ENCODE data around the gene S100PBP.

S100PBP gene

GRCh38 chr1:32888677-32889420, 71.4 kb downstream of the S100PBP start:
- DNase-seq, result no peak

GRCh38 chr1:32889731-32890278, 72.4 kb downstream of the S100PBP start:
- DNase-seq, result no peak

GRCh38 chr1:32890516-32891240, 73.2 kb downstream of the S100PBP start:
- DNase-seq, result no peak

DNA sequence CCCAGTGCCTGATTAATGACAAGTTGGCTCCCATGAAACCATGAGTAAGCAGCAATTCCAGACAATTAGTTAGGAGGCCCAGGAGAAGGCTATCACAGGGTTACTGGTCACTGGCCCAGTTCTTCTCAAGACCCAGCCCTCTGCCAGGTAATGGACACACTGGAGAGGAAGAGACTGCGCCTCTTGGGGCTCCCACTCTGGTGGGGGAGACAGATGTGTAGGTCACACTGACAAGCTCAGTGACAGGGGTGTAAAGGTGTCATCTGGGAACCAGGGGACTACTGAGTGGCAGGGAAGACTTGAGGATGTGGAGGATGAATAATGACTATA, 73.8 kb downstream of the S100PBP start:
- DNase-seq, result no peak

DNA sequence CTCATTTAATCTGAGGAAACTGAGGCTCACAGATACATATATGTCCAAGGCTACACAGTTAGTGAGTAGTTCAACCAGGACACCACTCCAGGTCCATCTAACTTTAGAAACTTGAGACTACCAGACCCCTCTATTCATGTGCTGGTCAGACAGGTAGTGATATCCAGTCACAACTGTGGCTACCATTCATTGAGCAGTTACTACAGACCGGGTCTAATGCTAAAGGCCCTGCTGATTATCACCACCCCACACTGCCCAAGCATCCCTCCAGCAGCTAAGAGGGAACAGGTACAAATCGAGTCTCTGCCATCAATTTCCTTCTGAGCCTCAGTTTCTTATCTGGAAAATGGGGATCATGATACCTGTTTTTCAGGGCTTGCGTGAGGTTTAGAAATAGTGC, 74.2 kb downstream of the S100PBP start:
- DNase-seq, result no peak

DNA sequence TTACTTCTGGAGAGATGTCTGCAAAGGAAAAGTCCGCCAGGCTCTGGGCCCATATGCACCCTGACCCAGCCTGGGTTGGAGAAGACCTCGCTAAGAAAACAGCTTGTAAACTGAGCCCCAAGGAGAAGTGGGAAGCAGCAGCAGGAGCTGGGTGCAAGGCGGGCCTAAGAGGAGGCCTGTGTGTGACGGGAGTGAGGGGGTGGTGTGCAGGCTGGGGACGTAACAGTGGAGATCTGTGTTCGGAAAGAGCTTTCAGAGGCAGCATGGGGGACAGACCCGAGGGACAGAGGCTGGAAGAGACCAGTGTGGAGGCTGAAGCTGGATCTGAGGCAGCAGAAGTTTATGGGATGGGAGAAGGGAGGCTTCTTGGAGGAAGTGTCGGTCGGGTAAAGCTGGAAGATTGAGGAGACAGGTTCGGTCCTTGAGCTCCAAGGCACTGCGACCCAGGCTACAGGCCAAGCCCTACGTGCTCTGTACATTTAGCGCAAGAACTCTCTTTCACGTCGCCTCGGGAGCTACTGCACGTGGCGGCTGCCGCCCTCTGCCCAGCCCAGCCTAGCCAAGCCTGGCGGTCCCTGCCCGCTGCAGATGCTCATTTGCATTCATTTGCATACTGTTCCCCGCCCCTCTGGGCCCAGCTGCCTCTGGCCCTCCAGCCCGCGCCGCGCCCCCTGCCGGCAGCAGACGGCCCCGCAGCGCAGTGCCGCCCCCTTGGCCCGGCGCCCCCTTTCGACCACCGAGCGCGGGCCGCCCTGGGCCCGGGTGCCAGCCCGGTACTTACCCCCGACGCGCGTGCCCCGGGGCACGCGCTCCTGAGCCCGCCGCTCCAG, 75.1 kb downstream of the S100PBP start:
- DNase-seq, result no peak

DNA sequence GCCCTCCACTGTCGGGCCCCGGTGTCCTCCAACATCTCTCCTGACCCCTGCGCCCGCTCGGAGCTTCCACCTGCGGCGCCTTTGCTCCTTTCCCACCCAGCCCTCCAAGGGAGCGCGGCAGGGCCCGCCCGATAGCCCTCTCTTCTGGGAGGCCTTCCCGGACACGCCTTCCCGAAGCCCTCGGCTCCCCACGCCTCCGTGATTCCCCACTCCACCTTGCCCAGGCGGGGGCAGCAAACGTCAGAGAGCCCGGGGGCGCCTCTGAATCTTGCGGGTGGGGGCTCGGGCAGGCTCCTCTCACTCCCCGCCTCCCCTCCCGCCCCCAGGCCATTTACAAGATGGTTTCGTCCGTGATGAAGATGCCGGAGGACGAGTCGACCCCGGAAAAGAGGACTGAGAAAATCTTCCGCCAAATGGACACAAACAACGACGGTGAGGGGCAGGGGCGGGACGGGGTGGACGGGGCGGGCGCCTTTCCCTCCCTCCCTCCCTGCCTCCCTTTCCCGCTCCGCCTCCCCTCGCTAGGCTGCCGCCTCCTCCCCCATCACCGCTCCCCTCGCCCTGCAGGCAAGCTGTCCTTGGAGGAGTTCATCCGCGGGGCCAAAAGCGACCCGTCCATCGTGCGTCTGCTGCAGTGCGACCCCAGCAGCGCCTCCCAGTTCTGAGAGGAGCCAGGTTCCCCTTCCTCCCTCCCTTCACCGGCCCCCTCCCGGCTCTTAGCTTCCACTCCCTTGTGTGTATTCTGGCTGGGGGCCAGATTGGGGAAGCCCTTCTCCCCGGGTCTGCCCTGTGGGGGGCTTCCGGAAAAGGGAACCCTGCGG, 76.0 kb downstream of the S100PBP start:
- no peak for DNase-seq

- DNase-seq, result no peak
These were observed 76.7 kb downstream of the S100PBP start for GRCh38 chr1:32894019-32894600.

DNA sequence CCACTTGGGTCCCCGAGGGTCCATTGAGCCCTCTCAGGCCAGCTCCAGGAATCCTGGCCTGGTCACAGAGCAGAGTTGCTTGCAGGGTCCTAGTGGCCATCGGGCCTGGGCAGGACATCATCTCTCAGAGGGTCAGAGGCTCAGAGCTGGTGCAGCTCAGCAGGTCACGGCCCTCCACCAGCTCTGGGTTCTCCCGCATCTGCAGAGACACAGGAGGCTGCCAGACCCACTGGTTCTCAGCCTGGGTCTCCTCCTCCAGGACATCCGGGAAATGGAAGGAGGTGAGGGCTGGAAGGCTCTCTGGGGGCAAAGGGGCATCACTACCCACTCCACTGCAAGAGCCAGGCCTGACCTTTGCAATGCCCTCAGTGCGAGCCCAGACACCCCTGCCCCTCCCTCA, 77.2 kb downstream of the S100PBP start:
- no peak for DNase-seq

GRCh38 chr1:32895325-32896215, 78.1 kb downstream of the S100PBP start:
- no peak for DNase-seq

DNA sequence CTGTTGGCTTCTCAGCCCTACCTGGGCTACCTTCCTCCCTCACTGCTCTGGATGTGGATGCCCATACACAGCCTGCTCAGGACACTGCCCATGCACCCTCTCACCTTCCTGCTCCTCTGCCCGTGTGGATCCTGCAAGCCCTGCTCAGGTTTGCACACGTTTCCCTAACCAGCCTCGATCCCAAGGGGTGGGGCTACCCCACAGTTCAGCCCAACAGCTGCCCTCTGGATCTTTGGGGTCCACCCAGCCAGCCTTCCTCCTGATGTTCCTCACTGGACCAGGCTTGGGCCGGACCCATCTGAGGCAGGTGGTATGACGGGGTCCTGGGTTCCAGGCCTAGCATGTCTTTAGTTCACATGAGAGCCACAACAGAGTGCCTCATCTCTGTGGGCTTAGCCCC, 79.0 kb downstream of the S100PBP start:
- no peak for DNase-seq

DNA sequence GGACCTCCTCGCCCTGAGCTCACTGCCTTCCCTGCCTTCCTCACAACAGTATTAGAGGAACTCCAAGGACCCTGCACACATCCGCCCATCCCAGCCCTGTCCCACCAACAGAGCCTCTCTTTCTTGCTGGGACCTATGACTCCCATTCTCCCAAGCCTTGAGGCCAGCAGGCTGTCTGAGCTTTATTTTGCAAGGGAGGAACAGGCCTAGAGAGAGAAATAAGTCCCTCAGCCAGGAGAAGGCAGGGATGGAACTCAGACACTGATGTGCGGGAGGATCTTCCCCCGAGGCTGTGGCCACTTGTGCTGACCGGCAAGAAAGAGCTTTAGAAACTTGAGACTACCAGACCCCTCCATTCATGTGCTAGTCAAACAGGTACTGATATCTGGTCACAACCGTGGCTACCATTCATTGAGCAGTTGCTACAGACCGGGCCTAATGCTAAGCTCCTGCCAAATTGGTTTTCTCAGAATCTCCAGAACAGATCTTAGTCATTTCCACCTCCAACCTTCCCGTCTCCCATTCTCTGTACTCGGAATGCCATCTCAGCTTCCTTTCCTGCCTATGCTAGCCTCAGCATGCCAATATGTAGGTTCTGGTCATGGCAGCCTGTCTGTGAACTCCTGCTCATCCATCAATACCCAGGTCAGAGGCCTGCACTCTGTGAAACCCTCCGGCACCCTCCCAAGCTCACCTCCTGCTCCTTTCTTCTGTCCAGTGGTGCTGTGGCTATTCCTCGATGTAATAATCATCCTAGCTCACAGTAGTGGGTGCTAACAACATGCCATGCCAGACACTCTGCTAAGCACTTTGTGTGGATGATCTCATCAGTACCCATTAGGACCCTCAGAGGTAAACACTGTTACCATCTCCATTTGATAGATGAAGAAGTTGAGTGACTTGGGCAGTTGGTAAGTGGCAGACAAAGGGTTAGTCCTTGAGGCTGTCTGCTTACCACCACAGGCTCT, 79.9 kb downstream of the S100PBP start:
- DNase-seq, result no peak

- no peak for DNase-seq
These were observed 80.6 kb downstream of the S100PBP start for GRCh38 chr1:32898056-32898455.

- no peak for DNase-seq
These were observed 81.5 kb downstream of the S100PBP start for GRCh38 chr1:32898958-32899357.

DNA sequence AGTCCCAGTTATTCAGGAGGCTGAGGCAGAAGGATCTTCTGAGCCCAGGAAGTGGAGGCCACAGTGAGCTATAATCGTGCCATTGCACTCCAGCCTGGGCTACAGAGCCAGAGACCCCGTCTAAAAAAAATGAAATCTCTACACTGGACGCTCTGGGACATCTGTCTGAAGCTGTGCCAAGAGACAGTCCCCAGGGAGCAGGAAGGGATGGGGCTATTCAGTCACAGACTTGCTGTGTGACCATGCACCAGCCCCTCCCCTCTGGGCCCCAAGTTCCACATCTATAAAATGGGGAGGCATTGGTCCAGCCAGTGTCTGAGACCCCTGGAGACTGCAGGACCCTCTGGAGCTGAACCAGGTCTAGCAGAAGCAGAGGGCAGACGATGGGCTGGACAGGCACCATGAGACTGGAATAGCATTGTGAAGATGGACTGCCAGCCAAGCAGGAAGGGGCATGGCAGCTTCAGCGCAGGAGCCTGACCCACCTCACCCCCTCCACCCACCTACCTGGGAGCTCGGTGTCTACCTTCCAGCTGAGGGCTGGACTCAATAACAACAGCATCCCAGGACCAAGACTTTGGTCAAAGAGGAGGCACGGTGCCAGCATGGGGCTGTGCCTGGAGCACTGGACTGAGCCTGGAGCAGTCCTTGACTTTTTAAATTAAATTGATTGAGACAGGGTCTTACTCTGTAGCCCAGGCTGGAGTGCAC, 82.3 kb downstream of the S100PBP start:
- no peak for DNase-seq

- no peak for DNase-seq
These were observed 83.0 kb downstream of the S100PBP start for GRCh38 chr1:32900371-32900955.

DNA sequence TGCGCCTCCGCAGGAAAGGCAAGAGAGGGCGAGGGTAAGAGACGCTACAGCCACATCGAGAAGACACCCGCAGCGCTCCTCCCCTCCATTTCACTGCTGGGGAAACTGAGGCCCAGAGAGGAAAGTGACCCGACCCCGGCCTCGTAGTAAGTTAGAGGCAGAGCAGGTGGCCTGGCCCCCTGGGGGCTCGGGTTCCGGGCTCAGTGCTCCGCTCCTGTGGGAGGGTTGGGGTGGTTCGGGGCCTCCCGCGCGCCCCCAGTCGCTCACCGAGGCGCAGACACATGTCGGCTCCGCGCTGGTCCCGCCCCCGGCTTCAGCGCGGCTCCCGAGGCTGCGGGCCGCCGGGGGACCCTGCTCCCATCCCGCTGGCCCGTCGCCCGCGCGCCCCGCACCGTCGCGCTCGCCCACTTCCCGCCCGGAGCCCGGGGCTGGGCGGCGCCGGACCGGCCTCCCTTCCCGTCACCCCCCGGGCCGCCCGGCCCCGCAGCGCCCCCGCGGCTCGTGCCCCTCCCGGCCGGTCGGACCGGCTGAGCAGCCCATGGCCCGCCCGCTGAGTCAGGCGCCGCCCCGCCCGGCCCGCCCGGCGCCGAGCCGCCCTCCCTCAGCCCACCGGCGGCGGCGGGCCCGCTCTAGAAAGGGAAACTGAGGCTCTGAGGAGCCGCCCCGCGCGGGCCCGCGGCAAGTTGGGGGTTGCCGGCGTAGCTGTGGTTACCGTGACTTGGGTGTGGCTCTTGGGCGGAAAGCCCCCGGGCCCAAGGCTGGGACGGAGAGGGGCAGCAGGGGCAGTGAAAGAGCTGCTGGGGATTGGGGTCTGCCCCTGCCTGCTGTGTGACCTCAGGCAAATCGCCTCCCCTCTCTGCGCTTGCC, 83.7 kb downstream of the S100PBP start, which contains the start of gene TMEM54:
TSS of gene TMEM54 (minus strand) at position 434 of the 867 bp plus-strand sequence. CDS start at position 283, 151 bp downstream.
- no peak for DNase-seq

Measured in NCI-H1436 treated with DMSO at 0.1 percent for 48 hours (cell line).